OCI-LY1 (cell line): ENCODE measurements around the gene PSTPIP2.

Source experiments
- H2AFZ ChIP-seq: fragments of 200-600 bp; sonication (generic), shearing (Covaris generic); 2 replicates; pipeline ENCODE4 v1.6.0; 2014; ENCODE audit warnings: antibody characterized with exemption, mild to moderate bottlenecking, low read length
- H3F3A ChIP-seq: fragments of 200-600 bp; sonication (generic), shearing (Covaris generic); 2 replicates; pipeline ENCODE4 v1.6.0; 2014; ENCODE audit warnings: mild to moderate bottlenecking, antibody characterized with exemption, low read length, moderate library complexity; ENCODE audit not compliant: insufficient read depth
- H3K27ac ChIP-seq: fragments of 200-600 bp; sonication (generic); 2 replicates; pipeline ENCODE4 v1.5.1; 2014; ENCODE audit warnings: low read length, mixed run types, mild to moderate bottlenecking, low read depth; ENCODE audit not compliant: poor library complexity, severe bottlenecking
- H3K27me3 ChIP-seq: fragments of 200-600 bp; sonication (generic); 2 replicates; pipeline ENCODE4 v1.6.0; 2014; ENCODE audit warnings: antibody characterized with exemption, mild to moderate bottlenecking, low read length, moderate library complexity; ENCODE audit not compliant: insufficient read depth
- H3K36me3 ChIP-seq: fragments of 200-600 bp; sonication (generic); 2 replicates; pipeline ENCODE4 v1.6.1; 2014; ENCODE audit warnings: mild to moderate bottlenecking, antibody characterized with exemption, low read length, moderate library complexity, mixed read lengths; ENCODE audit not compliant: insufficient read depth
- H3K4me1 ChIP-seq: fragments of 200-600 bp; sonication (generic); 2 replicates; pipeline ENCODE4 v1.5.1; 2014; ENCODE audit warnings: mild to moderate bottlenecking, low read length, moderate library complexity; ENCODE audit not compliant: insufficient read depth, severe bottlenecking
- H3K4me2 ChIP-seq: fragments of 200-600 bp; sonication (generic), shearing (Covaris generic); 2 replicates; pipeline ENCODE4 v1.6.1; 2014; ENCODE audit warnings: low read length
- H3K4me3 ChIP-seq: fragments of 200-600 bp; sonication (generic); 2 replicates; pipeline ENCODE4 v1.5.1; 2014; ENCODE audit warnings: low read length, low read depth, mild to moderate bottlenecking, mixed read lengths; ENCODE audit not compliant: poor library complexity, severe bottlenecking
- H3K79me2 ChIP-seq: fragments of 200-600 bp; shearing (Covaris generic); 2 replicates; pipeline ENCODE4 v1.6.1; 2016; ENCODE audit warnings: mixed run types, low read length, mixed read lengths; ENCODE audit not compliant: insufficient read depth
- H3K9ac ChIP-seq: fragments of 200-600 bp; sonication (generic), shearing (Covaris generic); 2 replicates; pipeline ENCODE4 v1.6.1; 2014; ENCODE audit warnings: mild to moderate bottlenecking, low read length, mixed read lengths
- H3K9me2 ChIP-seq: fragments of 200-600 bp; sonication (generic), shearing (Covaris generic); 2 replicates; pipeline ENCODE4 v1.6.1; 2014; ENCODE audit warnings: low read depth, mild to moderate bottlenecking, low read length, mixed read lengths
- H3K9me3 ChIP-seq: fragments of 200-600 bp; shearing (Covaris generic); 2 replicates; pipeline ENCODE4 v1.6.1; 2014; ENCODE audit warnings: low read length, mixed read lengths
- H4K20me1 ChIP-seq: fragments of 200-600 bp; sonication (generic), shearing (Covaris generic); 2 replicates; pipeline ENCODE4 v1.6.0; 2016; ENCODE audit warnings: mild to moderate bottlenecking, low read length; ENCODE audit not compliant: insufficient read depth
- EZH2 ChIP-seq: fragments of 200-600 bp; sonication (generic), shearing (Covaris generic); IDR thresholded peaks from 2 replicates; pipeline ENCODE4 v1.8.0; 2017; ENCODE audit warnings: borderline replicate concordance, mixed run types, mild to moderate bottlenecking, antibody characterized with exemption, low read length, moderate library complexity, mixed read lengths
- TF ChIP-seq, protein P1 (sequence below): fragments of 200-600 bp; sonication (generic), shearing (Covaris generic); IDR thresholded peaks from 2 replicates; pipeline ENCODE4 v1.5.1; 2017; ENCODE audit warnings: mild to moderate bottlenecking, antibody characterized with exemption, low read length, moderate library complexity, mixed read lengths

The PSTPIP2 gene

DNA sequence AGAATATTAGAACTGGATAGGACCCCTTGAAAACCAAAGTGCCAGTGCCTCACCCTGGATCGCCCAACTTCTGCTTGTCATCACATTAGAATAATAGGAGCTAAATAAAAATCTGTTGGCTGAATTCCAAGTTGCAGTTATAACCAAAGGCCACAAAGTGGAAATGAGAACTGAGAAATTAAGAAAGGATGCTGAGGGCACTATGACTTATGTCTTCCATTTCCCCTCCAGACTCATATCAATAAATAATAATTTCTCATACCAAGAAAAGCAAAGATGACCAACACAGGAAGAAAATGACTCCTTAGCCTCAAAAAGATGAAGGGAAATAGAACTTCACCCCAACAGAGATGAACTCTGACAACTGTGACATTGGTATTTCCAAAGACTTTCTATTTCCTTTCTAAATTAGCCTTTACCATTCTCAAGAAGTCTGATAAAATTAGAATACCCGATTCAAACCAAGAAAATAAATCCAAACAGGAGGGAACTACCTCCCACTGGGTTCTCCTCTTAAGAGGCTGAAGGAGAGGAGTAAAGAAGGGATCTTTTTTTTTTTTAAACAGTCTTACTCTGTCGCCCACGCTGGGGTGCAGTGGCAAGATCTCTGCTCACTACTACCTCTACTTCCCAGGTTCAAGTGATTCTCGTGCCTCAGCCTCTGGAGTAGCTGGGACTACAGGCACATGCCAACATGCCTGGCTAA is 58.4 kb downstream of the PSTPIP2 start:
- Histone ChIP-seq H4K20me1 (no peaks in the 10 kb centered on the region), H2AFZ (no peak overlapping the region), H3F3A (no peaks in the 10 kb centered on the region), H3K9me2 (no peaks in the 10 kb centered on the region), H3K4me2 (no peak overlapping the region), H3K9me3 (no peaks in the 10 kb centered on the region), H3K27me3 (no peaks in the 10 kb centered on the region; the same call in 1 of the 2 replicates), H3K79me2 (no peaks in the 10 kb centered on the region), H3K4me3 (no peak overlapping the region), H3K27ac (no peak overlapping the region), H3K9ac (no peak overlapping the region), H3K36me3 (no peaks in the 10 kb centered on the region), H3K4me1 (peaks cover 6% of the 10 kb centered on the region)
- no peak for TF ChIP-seq EZH2
- TF ChIP-seq, protein P1, sequence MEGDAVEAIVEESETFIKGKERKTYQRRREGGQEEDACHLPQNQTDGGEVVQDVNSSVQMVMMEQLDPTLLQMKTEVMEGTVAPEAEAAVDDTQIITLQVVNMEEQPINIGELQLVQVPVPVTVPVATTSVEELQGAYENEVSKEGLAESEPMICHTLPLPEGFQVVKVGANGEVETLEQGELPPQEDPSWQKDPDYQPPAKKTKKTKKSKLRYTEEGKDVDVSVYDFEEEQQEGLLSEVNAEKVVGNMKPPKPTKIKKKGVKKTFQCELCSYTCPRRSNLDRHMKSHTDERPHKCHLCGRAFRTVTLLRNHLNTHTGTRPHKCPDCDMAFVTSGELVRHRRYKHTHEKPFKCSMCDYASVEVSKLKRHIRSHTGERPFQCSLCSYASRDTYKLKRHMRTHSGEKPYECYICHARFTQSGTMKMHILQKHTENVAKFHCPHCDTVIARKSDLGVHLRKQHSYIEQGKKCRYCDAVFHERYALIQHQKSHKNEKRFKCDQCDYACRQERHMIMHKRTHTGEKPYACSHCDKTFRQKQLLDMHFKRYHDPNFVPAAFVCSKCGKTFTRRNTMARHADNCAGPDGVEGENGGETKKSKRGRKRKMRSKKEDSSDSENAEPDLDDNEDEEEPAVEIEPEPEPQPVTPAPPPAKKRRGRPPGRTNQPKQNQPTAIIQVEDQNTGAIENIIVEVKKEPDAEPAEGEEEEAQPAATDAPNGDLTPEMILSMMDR = no peak

DNA sequence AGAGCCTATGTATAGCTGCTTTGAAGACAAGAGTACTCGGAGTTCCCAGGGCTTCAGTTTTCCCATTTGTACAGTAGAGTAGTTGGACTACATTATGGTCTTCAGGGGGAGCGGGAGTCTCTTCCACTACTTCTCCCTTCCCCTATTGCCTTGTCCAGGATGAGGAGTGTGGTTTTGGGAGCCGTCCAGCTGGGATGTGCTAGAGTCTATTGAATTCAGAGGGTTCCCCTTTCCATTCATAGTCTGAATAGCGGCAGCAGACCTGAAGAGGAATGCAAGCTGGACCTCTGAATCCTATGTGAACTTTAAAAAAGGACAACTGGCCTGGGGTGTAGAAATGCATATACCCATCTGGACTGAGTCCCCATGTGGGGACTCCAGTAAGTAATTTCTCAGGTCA is 61.4 kb downstream of the PSTPIP2 start:
- Histone ChIP-seq H3K9ac (no peak overlapping the region), H3K27me3 (no peaks in the 10 kb centered on the region; the same call in 1 of the 2 replicates)

DNA sequence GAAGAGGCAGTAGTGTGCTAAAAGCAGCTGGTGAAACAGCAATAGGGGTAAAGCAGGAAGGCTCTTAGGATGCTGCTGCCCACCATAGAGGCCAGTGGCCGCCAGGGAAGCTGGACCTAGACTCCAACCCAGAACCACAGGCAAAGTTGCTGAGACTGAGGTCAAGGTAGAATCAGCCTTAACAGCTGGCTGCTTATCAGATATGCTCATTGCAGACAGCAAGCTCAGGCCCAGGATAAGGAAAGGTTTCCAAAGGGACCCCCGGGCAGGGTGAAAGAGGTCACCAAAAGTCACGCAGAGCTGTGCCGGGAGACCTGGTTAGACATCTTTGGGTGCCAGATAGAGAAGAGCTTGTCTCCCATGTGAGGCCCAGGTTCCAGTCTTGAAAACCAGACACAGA is 62.0 kb downstream of the PSTPIP2 start:
- Histone ChIP-seq H4K20me1 (no peaks in the 10 kb centered on the region), H3K4me2 (no peak overlapping the region), H3K9me3 (no peaks in the 10 kb centered on the region), H3K27me3 (no peaks in the 10 kb centered on the region; the same call in 1 of the 2 replicates), H3K9ac (no peak overlapping the region), H3F3A (no peaks in the 10 kb centered on the region), H3K9me2 (no peaks in the 10 kb centered on the region), H3K4me3 (no peak overlapping the region), H3K36me3 (no peaks in the 10 kb centered on the region), H3K4me1 (peaks cover 6% of the 10 kb centered on the region), H3K79me2 (no peaks in the 10 kb centered on the region), H2AFZ (no peak overlapping the region), H3K27ac (no peak overlapping the region)
- TF ChIP-seq, protein P1 = no peak
- TF ChIP-seq EZH2 = no peak

More for the DNA sequence above, 61.4 kb downstream of the PSTPIP2 start:
- H3K4me3 ChIP-seq = no peak overlapping the region
- TF ChIP-seq, protein P1 = no peak
- no peak for TF ChIP-seq EZH2
- no peaks in the 10 kb centered on the region for H3K79me2 ChIP-seq
- H3K4me1 ChIP-seq = peaks cover 6% of the 10 kb centered on the region
- H4K20me1 ChIP-seq = no peaks in the 10 kb centered on the region
- no peak overlapping the region for H3K4me2 ChIP-seq
- H2AFZ ChIP-seq = no peak overlapping the region
- H3K36me3 ChIP-seq = no peaks in the 10 kb centered on the region
- H3F3A ChIP-seq = no peaks in the 10 kb centered on the region
- H3K27ac ChIP-seq = no peak overlapping the region
- no peaks in the 10 kb centered on the region for H3K9me3 ChIP-seq
- H3K9me2 ChIP-seq = no peaks in the 10 kb centered on the region
